A549 (cell line): ENCODE measurements around the gene PRXL2B.

ENCODE experiments used
- CTCF ChIP-seq: fragments of >200 bp; sonication (Bioruptor Twin); formaldehyde crosslinking; IDR thresholded peaks from 3 replicates; pipeline ENCODE4 v1.5.1; 2016
- MAX ChIP-seq: IDR thresholded peaks from 2 replicates; pipeline ENCODE4 v1.6.1; 2012
- POLR2A ChIP-seq: IDR thresholded peaks from 2 replicates; pipeline ENCODE4 v1.6.1; 2012; ENCODE audit warnings: mild to moderate bottlenecking, low read length
- RCOR1 ChIP-seq: fragments of 150-350 bp; IDR thresholded peaks from 2 replicates; pipeline ENCODE4 v1.6.1; 2014; ENCODE audit warnings: antibody characterized with exemption, low read length, low read depth
- RFX5 ChIP-seq: fragments of 450-650 bp; IDR thresholded peaks from 2 replicates; pipeline ENCODE4 v1.7.1; 2014; ENCODE audit warnings: antibody characterized with exemption, mild to moderate bottlenecking, moderate library complexity

- TF ChIP-seq POLR2A (no peak), RFX5 (no peak), MAX (no peak), CTCF (no peak), RCOR1 (no peak)
Measured at GRCh38 chr1:2604844-2605508, 18.4 kb downstream of the PRXL2B start.
